Natural killer cell (primary cell): ENCODE data around the gene RABGAP1L. TPM values are rescaled to one million over a fixed set of nuclear protein-coding genes. Genes with fewer than 3 reads are reported as not detected.

ENCODE experiments used
- ATAC-seq, 3 donors: fragments of 150-1000 bp in 2 of 3; fragments of 200-7000 bp in 1 of 3; cut with Tn5 transposase; 1 replicate in 1 of 3; 2 replicates in 2 of 3; pipeline ENCODE4 v1.10.0; 2021; ENCODE audit warnings: mild to moderate bottlenecking in 2 of 3, moderate library complexity in 2 of 3
- DNase-seq, 2 donors: peaks; one replicate each; pipeline versions ENCODE4 v3.0.0 to v3.0.0-alpha.2; 2013 to 2021; ENCODE audit warnings: mixed read lengths in 1 of 2
- H3K27ac ChIP-seq: one replicate; pipeline ENCODE4 v1.5.1; 2013; ENCODE audit warnings: mild to moderate bottlenecking, low read length
- H3K27me3 ChIP-seq: one replicate; pipeline ENCODE4 v1.6.1; 2013; ENCODE audit warnings: low read length; ENCODE audit not compliant: control insufficient read depth, insufficient read depth
- H3K36me3 ChIP-seq: one replicate; pipeline ENCODE4 v1.6.1; 2013; ENCODE audit warnings: low read length; ENCODE audit not compliant: control insufficient read depth, insufficient read depth
- H3K4me1 ChIP-seq: one replicate; pipeline ENCODE4 v1.6.1; 2013; ENCODE audit warnings: low read length; ENCODE audit not compliant: control insufficient read depth, insufficient read depth
- H3K4me3 ChIP-seq: one replicate; pipeline ENCODE4 v1.5.1; 2013; ENCODE audit warnings: low read length
- H3K9me3 ChIP-seq: one replicate; pipeline ENCODE4 v1.6.1; 2013; ENCODE audit warnings: low read length; ENCODE audit not compliant: control insufficient read depth, insufficient read depth
- H3K27ac Mint-ChIP-seq, 2 donors: one replicate each; pipeline ENCODE4 v1.8.0; 2022; ENCODE audit warnings: mild to moderate bottlenecking in 2 of 2, mixed read lengths in 2 of 2, moderate library complexity in 1 of 2
- H3K27me3 Mint-ChIP-seq, 2 donors: one replicate each; pipeline ENCODE4 v1.8.0; 2022; ENCODE audit warnings: low read depth in 2 of 2, mixed read lengths in 2 of 2
- H3K36me3 Mint-ChIP-seq: one replicate; pipeline ENCODE4 v1.8.0; 2022; ENCODE audit warnings: mixed read lengths
- H3K4me1 Mint-ChIP-seq, 2 donors: one replicate each; pipeline ENCODE4 v1.8.0; 2022; ENCODE audit warnings: mixed read lengths in 2 of 2
- H3K4me3 Mint-ChIP-seq: one replicate; pipeline ENCODE4 v1.8.0; 2022; ENCODE audit warnings: mild to moderate bottlenecking, moderate library complexity, mixed read lengths
- H3K9me3 Mint-ChIP-seq, 2 donors: one replicate each; pipeline ENCODE4 v1.8.0; 2022; ENCODE audit warnings: mixed read lengths in 2 of 2
- WGBS: methylation state at CpG from one replicate; pipeline ENCODE4 v1.1.7; 2013; ENCODE audit warnings: missing lambda C conversion rate; ENCODE audit not compliant: insufficient coverage; 5-methylcytosine and 5-hydroxymethylcytosine counted together
- intact Hi-C: fragments of 100-400 bp; cut with micrococcal nuclease; formaldehyde crosslinking; loops from one replicate; pipeline ENCODE4 v1.14.2; 2022
- total RNA-seq, 4 donors: library from RNA; stranded (reverse); fragments of 120-200 nt in 1 of 4; gene quantifications; one replicate each; pipeline versions ENCODE4 v1.2.3 to v1.2.4, GENCODE V29; 2013 to 2022
- TF ChIP-seq, protein P1 (sequence below): fragments of 200-600 bp; IDR thresholded peaks from one replicate; pipeline ENCODE4 v1.8.0; 2022; ENCODE audit warnings: antibody characterized with exemption

The RABGAP1L gene
- total RNA-seq, 3 donors from 2014 or later (not counting 1 experiment from before 2014, with no cell fraction given), result 145 to 168 (median 153) TPM

DNA sequence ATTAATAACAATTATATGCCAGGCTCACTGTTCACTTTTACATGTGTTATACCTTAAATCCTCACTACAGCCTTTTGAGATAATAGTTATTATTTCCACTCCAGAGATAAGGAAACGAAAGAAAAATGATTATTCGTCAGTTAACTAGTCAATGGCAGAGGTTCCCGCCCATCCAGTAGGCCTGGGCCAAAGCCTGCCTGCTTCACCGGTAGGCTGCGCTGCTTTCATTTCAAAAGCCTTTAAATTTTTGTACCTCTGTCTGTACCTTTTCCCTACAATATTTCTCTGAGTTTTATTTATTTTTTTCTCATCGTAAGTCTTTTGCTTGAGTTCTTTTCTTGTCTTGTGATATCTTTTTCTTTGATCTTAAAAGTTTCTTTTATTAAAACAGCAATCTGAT lies 292.1 kb downstream of the RABGAP1L start:
- H3K27ac Mint-ChIP-seq, result peak overlapping the region in 1 of 2 donors; percentile 15
- H3K4me3 Mint-ChIP-seq, result no peak overlapping the region
- Histone ChIP-seq H3K9me3 (no peaks in the 10 kb centered on the region), H3K4me3 (no peak overlapping the region), H3K36me3 (no peaks in the 10 kb centered on the region), H3K4me1 (no peaks in the 10 kb centered on the region), H3K27me3 (no peaks in the 10 kb centered on the region), H3K27ac (no peak overlapping the region)
- DNase-seq (no peak), ATAC-seq (no peak)
- H3K9me3 Mint-ChIP-seq, result no peaks in the 10 kb centered on the region
- intact Hi-C loops, result no loop called here
- H3K4me1 Mint-ChIP-seq, result peaks cover 9 to 17% of the 10 kb centered on the region in 2 donors
- TF ChIP-seq, protein P1, sequence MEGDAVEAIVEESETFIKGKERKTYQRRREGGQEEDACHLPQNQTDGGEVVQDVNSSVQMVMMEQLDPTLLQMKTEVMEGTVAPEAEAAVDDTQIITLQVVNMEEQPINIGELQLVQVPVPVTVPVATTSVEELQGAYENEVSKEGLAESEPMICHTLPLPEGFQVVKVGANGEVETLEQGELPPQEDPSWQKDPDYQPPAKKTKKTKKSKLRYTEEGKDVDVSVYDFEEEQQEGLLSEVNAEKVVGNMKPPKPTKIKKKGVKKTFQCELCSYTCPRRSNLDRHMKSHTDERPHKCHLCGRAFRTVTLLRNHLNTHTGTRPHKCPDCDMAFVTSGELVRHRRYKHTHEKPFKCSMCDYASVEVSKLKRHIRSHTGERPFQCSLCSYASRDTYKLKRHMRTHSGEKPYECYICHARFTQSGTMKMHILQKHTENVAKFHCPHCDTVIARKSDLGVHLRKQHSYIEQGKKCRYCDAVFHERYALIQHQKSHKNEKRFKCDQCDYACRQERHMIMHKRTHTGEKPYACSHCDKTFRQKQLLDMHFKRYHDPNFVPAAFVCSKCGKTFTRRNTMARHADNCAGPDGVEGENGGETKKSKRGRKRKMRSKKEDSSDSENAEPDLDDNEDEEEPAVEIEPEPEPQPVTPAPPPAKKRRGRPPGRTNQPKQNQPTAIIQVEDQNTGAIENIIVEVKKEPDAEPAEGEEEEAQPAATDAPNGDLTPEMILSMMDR, result no peak
- H3K36me3 Mint-ChIP-seq, result no peaks in the 10 kb centered on the region
- WGBS, result 92% methylated on average over 5 of the region's 6 CpGs
- H3K27me3 Mint-ChIP-seq, result no peaks in the 10 kb centered on the region

DNA sequence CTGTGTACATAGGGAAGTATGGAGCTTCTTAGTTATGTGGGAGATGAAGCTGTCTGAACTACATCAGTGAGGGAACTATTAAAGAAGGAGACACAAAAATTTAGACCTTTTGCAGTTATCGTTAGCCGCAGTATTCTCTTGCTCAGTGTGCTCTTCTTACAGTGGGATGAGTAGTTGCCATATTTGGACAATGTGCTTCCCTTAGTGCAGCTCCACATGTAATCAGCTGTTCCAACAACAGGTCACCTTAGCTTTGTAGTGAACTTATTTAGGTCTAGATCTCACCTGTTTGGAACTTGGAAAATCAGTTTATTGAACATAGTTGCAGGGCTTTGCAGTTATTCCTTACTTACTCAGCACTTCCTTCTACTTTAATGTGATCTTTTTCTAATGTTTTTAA lies 306.5 kb downstream of the RABGAP1L start:
- no peaks in the 10 kb centered on the region for H3K36me3 Mint-ChIP-seq

DNA sequence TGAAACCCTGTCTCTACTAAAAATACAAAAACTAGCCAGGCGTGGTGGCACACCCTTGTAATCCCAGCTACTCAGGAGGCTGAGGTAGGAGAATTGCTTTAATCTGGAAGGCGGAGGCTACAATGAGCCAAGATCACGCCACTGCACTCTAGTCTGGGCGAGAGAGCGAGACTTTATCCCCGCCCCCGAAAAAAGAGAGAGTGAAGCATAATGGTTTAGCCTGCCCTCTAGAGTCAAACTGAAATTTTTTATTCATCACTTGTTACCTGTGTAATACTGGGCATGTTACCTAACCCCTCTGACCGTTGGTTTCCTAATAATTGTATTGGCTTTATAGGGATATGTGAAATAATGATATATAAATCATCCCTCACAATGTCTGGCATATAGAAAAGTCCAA lies 307.3 kb downstream of the RABGAP1L start:
- no peaks in the 10 kb centered on the region for H3K9me3 Mint-ChIP-seq
- Histone ChIP-seq H3K4me1 (no peaks in the 10 kb centered on the region), H3K9me3 (no peaks in the 10 kb centered on the region), H3K36me3 (no peaks in the 10 kb centered on the region), H3K27me3 (no peaks in the 10 kb centered on the region), H3K27ac (no peak overlapping the region), H3K4me3 (no peak overlapping the region)
- no peaks in the 10 kb centered on the region for H3K27me3 Mint-ChIP-seq
- intact Hi-C loops, result no loop called here
- H3K36me3 Mint-ChIP-seq, result no peaks in the 10 kb centered on the region
- DNase-seq (no peak), ATAC-seq (no peak)
- peaks cover 14 to 21% of the 10 kb centered on the region in 2 donors for H3K4me1 Mint-ChIP-seq
- TF ChIP-seq, protein P1, result no peak
- H3K4me3 Mint-ChIP-seq, result no peak overlapping the region
- WGBS, result 98% methylated on average over 7 of the region's 8 CpGs
- H3K27ac Mint-ChIP-seq, result no peak overlapping the region

More for the DNA sequence above, 306.5 kb downstream of the RABGAP1L start:
- Mint-ChIP-seq H3K4me3 (no peak overlapping the region), H3K27me3 (no peaks in the 10 kb centered on the region), H3K9me3 (no peaks in the 10 kb centered on the region), H3K4me1 (peaks cover 14 to 19% of the 10 kb centered on the region in 2 donors), H3K27ac (no peak overlapping the region)
- no peaks in the 10 kb centered on the region for H3K9me3 ChIP-seq
- ATAC-seq, result no peak
- TF ChIP-seq, protein P1, result no peak
- no peaks in the 10 kb centered on the region for H3K27me3 ChIP-seq
- H3K4me3 ChIP-seq, result no peak overlapping the region
- 93% methylated on average over 2 of the region's 2 CpGs for WGBS
- H3K36me3 ChIP-seq, result no peaks in the 10 kb centered on the region
- H3K27ac ChIP-seq, result no peak overlapping the region
- no peaks in the 10 kb centered on the region for H3K4me1 ChIP-seq
- no peak for DNase-seq
- intact Hi-C loops, result no loop called here

DNA sequence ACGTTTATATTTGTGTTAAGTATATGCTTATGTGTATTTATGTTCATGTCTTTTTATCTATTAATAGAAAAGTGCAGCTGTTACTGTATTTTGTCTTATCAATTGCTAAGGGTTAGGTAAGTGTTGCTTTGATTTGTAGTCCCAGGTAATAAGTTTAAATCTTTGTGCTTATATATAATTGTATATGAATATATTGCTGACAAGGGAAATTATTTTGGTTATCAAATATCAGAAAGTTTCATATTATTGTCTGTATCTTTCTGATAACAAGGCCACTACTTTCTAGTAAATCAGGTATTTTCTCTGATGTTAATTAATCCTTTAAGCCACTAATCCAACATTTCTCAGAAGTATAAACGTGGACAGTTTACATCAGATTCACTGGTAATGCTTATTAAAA lies 309.7 kb downstream of the RABGAP1L start:
- 100% methylated on average over 1 of the region's 2 CpGs for WGBS
- DNase-seq (no peak), ATAC-seq (no peak)
- Mint-ChIP-seq H3K27me3 (no peaks in the 10 kb centered on the region), H3K9me3 (no peaks in the 10 kb centered on the region), H3K27ac (no peak overlapping the region), H3K4me1 (peaks cover 14 to 27% of the 10 kb centered on the region in 2 donors), H3K36me3 (no peaks in the 10 kb centered on the region), H3K4me3 (no peak overlapping the region)
- intact Hi-C loops, result no loop called here
- TF ChIP-seq, protein P1, result no peak
- Histone ChIP-seq H3K36me3 (no peaks in the 10 kb centered on the region), H3K27me3 (no peaks in the 10 kb centered on the region), H3K4me3 (no peak overlapping the region), H3K27ac (no peak overlapping the region), H3K9me3 (no peaks in the 10 kb centered on the region), H3K4me1 (no peaks in the 10 kb centered on the region)
